ENCODE data around the gene GRIA4. TPM values are rescaled to one million over a fixed set of nuclear protein-coding genes. Genes with fewer than 3 reads are reported as not detected.
"Not testable (repeated sequence)": the region's sequence is repeated elsewhere in the genome, so short reads cannot be mapped to it uniquely, and the experiment has no call there.

The GRIA4 gene
- total RNA-seq, 1 experiment from 2014 or later = not detected

DNA sequence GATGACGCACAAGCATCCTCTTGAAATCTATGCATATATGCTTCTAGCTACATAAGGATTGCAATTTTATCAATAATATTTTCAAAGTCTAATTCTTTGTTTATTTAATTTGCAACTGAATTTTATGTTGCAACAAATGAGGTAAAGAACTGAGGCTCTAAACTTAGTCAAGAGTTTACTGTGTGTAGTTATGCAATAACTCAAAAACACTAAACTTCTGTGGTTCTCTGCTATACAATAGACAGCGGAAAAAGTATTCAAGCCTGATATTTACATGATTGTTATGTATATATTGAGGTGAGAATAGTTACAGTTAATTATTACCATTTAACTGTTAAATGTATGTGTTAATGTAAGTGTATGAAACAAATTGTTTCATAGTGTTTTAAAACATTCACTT lies 379.3 kb downstream of the GRIA4 start:
- Histone ChIP-seq H4K20me1 (ENCODE audit: insufficient read depth) (no peaks in the 10 kb centered on the region), H3F3A (ENCODE audit: insufficient read depth, low read depth) (no peaks in the 10 kb centered on the region), H3K9me2 (ENCODE audit: insufficient read depth) (no peaks in the 10 kb centered on the region), H3K4me3 (no peak overlapping the region), H3K27ac (no peak overlapping the region), H3K79me2 (ENCODE audit: low read depth) (no peaks in the 10 kb centered on the region), H3K9me3 (ENCODE audit: insufficient read depth, low read depth) (peaks cover 3% of the 10 kb centered on the region; the same call in 1 of the 2 replicates), H2AFZ (no peak overlapping the region), H3K4me1 (replicated peaks; ENCODE audit: insufficient read depth) (no peaks in the 10 kb centered on the region), H3K27me3 (ENCODE audit: insufficient read depth, low read depth) (no peaks in the 10 kb centered on the region), H3K4me2 (no peak overlapping the region), H3K36me3 (ENCODE audit: low read depth) (0 out of 2 replicates have a peak, but pooled peaks cover 4% of the 10 kb centered on the region)
- intact Hi-C loops (cut with micrococcal nuclease; ENCODE audit: unreplicated experiment) = no loop called here
- no peak for TF ChIP-seq EZH2 (IDR thresholded peaks at IDR 0.05; ENCODE audit: low read depth)
- TF ChIP-seq, protein P1, sequence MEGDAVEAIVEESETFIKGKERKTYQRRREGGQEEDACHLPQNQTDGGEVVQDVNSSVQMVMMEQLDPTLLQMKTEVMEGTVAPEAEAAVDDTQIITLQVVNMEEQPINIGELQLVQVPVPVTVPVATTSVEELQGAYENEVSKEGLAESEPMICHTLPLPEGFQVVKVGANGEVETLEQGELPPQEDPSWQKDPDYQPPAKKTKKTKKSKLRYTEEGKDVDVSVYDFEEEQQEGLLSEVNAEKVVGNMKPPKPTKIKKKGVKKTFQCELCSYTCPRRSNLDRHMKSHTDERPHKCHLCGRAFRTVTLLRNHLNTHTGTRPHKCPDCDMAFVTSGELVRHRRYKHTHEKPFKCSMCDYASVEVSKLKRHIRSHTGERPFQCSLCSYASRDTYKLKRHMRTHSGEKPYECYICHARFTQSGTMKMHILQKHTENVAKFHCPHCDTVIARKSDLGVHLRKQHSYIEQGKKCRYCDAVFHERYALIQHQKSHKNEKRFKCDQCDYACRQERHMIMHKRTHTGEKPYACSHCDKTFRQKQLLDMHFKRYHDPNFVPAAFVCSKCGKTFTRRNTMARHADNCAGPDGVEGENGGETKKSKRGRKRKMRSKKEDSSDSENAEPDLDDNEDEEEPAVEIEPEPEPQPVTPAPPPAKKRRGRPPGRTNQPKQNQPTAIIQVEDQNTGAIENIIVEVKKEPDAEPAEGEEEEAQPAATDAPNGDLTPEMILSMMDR (conservative IDR thresholded peaks at IDR 0.05) = no peak
- ChIA-PET CTCF (no interaction called here), POLR2A (ENCODE audit: unreplicated experiment) (no interaction called here)
- DNase-seq = no peak
- no TSS peak for BruUV-seq (replicated peaks)

DNA sequence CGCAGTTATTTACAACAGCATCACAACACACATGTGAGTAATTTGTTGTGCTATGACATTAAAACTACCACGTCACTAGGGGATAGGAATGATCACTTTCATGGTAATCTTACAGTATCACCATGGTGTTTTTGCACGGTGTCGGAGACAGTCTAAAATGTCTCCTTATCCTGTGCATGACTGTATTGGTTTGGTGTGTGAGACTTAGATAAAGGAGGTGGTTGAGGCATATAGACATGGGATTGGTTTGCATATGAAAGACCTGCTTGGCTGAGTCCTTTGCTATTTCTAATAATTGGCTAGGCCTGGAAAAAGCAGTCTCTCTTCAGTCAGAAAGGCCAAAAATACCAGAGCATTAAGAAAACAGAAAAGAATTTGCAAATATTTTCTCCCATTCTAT lies 382.0 kb downstream of the GRIA4 start:
- H4K20me1 ChIP-seq (ENCODE audit: insufficient read depth) = no peaks in the 10 kb centered on the region
- H3K36me3 ChIP-seq (ENCODE audit: low read depth) = peaks cover 9% of the 10 kb centered on the region
- no peaks in the 10 kb centered on the region for H3K9me2 ChIP-seq (ENCODE audit: insufficient read depth)
- CTCF ChIA-PET = no interaction called here
- TF ChIP-seq, protein P1 (conservative IDR thresholded peaks at IDR 0.05) = no peak
- no peak for TF ChIP-seq EZH2 (IDR thresholded peaks at IDR 0.05; ENCODE audit: low read depth)
- peaks cover 3% of the 10 kb centered on the region; the same call in 1 of the 2 replicates for H3K9me3 ChIP-seq (ENCODE audit: insufficient read depth, low read depth)
- H3K4me3 ChIP-seq = no peak overlapping the region
- H2AFZ ChIP-seq = no peak overlapping the region
- DNase-seq = no peak
- H3K79me2 ChIP-seq (ENCODE audit: low read depth) = no peaks in the 10 kb centered on the region
- intact Hi-C loops (cut with micrococcal nuclease; ENCODE audit: unreplicated experiment) = no loop called here
- no peaks in the 10 kb centered on the region for H3K27me3 ChIP-seq (ENCODE audit: insufficient read depth, low read depth)
- no peak overlapping the region for H3K27ac ChIP-seq
- POLR2A ChIA-PET (ENCODE audit: unreplicated experiment) = no interaction called here
- no peaks in the 10 kb centered on the region for H3F3A ChIP-seq (ENCODE audit: insufficient read depth, low read depth)
- H3K4me2 ChIP-seq = no peak overlapping the region
- no peaks in the 10 kb centered on the region for H3K4me1 ChIP-seq (replicated peaks; ENCODE audit: insufficient read depth)
- no TSS peak for BruUV-seq (replicated peaks)

DNA sequence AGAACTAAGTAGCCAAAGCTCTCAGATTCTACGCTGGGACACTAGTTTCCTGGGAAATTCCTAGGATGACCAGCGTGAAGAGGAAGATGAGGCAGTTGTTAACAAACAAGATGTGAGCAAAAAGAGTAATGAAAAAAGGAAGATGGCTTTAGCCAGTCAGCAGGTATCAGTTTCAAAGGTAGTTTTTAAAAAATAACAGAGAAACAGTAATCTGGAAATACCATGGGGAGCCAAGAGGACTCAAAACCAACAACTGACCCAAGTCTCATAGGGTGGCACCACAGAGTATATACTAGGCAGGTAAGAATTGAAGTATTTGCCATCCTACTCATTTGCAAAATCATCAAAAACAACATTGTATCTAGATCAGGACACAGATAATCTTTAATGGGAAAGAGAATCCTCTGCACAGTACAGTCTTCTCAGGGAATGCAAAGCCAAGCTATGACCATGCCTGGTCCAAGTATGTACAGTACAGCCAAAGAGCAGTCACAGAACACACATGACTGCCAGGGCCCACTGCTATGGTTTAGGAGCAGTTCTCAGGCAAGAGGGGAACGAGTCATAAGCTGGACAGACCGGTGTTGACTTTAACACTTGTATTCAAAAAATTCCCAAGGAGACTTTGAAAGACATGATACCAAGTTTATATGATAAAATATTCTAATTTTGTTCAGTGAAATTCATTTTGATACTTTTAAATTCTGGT lies 391.6 kb downstream of the GRIA4 start:
- no TSS peak for BruUV-seq (replicated peaks)
- Histone ChIP-seq H2AFZ (no peak overlapping the region), H3K27ac (no peak overlapping the region), H3K27me3 (ENCODE audit: insufficient read depth, low read depth) (no peaks in the 10 kb centered on the region), H3K4me3 (no peak overlapping the region), H3K36me3 (ENCODE audit: low read depth) (peaks cover 19% of the 10 kb centered on the region), H3F3A (ENCODE audit: insufficient read depth, low read depth) (no peaks in the 10 kb centered on the region), H3K9me2 (ENCODE audit: insufficient read depth) (no peaks in the 10 kb centered on the region), H3K79me2 (ENCODE audit: low read depth) (no peaks in the 10 kb centered on the region; the same call in 1 of the 2 replicates), H3K4me2 (no peak overlapping the region), H3K4me1 (replicated peaks; ENCODE audit: insufficient read depth) (no peaks in the 10 kb centered on the region), H4K20me1 (ENCODE audit: insufficient read depth) (no peaks in the 10 kb centered on the region), H3K9me3 (ENCODE audit: insufficient read depth, low read depth) (0 out of 2 replicates have a peak, but pooled peaks cover 11% of the 10 kb centered on the region)
- ChIA-PET POLR2A (ENCODE audit: unreplicated experiment) (no interaction called here), CTCF (no interaction called here)
- intact Hi-C loops (cut with micrococcal nuclease; ENCODE audit: unreplicated experiment) = no loop called here
- TF ChIP-seq, protein P1 (conservative IDR thresholded peaks at IDR 0.05) = no peak
- no peak for TF ChIP-seq EZH2 (IDR thresholded peaks at IDR 0.05; ENCODE audit: low read depth)
- DNase-seq = no peak

DNA sequence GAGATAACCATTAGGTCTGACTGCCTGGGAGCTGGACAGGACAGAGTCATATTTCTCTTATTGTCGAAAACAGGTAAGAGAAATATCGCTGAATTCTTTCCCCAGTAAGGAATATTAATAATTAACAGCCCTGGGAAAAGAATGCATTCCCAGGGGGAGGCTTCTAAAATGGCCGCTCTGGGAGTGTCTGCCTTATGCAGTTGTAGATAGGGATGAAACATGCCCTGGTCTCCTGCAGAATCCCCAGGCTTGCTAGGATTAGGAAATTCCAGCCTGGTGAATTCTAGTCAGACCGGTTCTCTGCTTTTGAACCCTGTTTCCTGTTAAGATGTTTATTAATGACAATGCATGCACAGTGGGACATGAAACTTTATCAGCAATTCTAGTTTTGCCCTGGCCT lies 393.2 kb downstream of the GRIA4 start:
- BruUV-seq (replicated peaks); H3K27ac ChIP-seq; H3K4me3 ChIP-seq; H3K79me2 ChIP-seq (ENCODE audit: low read depth); intact Hi-C loops (cut with micrococcal nuclease; ENCODE audit: unreplicated experiment); H3K9me2 ChIP-seq (ENCODE audit: insufficient read depth); H3K27me3 ChIP-seq (ENCODE audit: insufficient read depth, low read depth); H3K4me1 ChIP-seq (replicated peaks; ENCODE audit: insufficient read depth); H2AFZ ChIP-seq; H3K4me2 ChIP-seq; CTCF ChIA-PET; DNase-seq; H4K20me1 ChIP-seq (ENCODE audit: insufficient read depth); H3F3A ChIP-seq (ENCODE audit: insufficient read depth, low read depth); POLR2A ChIA-PET (ENCODE audit: unreplicated experiment): not testable (repeated sequence)
- Histone ChIP-seq H3K9me3 (ENCODE audit: insufficient read depth, low read depth) (peaks cover 11% of the 10 kb centered on the region; the same call in 1 of the 2 replicates), H3K36me3 (ENCODE audit: low read depth) (peaks cover 32% of the 10 kb centered on the region)
